ENCODE results near the gene ARHGAP1. TPM values are rescaled to one million over a fixed set of nuclear protein-coding genes. Genes with fewer than 3 reads are reported as not detected.
A peak's percentile ranks its signal among the peaks of the same experiment; 100 is the strongest.

Gene ARHGAP1
- total and polyA plus RNA-seq, 9 of the 15 experiments (the other 6 are each of a cell fraction or from before 2014, with no cell fraction given): 3.6 to 30.4 (median 8.2) TPM

- TF ChIP-seq ZNF311 (CRISPR knock-in tag; IDR thresholded peaks at IDR 0.05) (no peak), MAX (CRISPR knock-in tag; IDR thresholded peaks at IDR 0.05) (0 out of 2 replicates have a peak, but pooled peaks have one; percentile 25), RBM25 (IDR thresholded peaks at IDR 0.05; ENCODE audit: low read depth, low read length, severe bottlenecking) (no peak)
- TF ChIP-seq, protein P1, sequence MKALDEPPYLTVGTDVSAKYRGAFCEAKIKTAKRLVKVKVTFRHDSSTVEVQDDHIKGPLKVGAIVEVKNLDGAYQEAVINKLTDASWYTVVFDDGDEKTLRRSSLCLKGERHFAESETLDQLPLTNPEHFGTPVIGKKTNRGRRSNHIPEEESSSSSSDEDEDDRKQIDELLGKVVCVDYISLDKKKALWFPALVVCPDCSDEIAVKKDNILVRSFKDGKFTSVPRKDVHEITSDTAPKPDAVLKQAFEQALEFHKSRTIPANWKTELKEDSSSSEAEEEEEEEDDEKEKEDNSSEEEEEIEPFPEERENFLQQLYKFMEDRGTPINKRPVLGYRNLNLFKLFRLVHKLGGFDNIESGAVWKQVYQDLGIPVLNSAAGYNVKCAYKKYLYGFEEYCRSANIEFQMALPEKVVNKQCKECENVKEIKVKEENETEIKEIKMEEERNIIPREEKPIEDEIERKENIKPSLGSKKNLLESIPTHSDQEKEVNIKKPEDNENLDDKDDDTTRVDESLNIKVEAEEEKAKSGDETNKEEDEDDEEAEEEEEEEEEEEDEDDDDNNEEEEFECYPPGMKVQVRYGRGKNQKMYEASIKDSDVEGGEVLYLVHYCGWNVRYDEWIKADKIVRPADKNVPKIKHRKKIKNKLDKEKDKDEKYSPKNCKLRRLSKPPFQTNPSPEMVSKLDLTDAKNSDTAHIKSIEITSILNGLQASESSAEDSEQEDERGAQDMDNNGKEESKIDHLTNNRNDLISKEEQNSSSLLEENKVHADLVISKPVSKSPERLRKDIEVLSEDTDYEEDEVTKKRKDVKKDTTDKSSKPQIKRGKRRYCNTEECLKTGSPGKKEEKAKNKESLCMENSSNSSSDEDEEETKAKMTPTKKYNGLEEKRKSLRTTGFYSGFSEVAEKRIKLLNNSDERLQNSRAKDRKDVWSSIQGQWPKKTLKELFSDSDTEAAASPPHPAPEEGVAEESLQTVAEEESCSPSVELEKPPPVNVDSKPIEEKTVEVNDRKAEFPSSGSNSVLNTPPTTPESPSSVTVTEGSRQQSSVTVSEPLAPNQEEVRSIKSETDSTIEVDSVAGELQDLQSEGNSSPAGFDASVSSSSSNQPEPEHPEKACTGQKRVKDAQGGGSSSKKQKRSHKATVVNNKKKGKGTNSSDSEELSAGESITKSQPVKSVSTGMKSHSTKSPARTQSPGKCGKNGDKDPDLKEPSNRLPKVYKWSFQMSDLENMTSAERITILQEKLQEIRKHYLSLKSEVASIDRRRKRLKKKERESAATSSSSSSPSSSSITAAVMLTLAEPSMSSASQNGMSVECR (CRISPR knock-in tag; IDR thresholded peaks at IDR 0.05): no peak
- BruUV-seq (replicated peaks): no TSS peak
- Histone ChIP-seq H3K9ac (ENCODE audit: insufficient read depth in 1 of 2, low read depth in 2 of 2, low read length in 2 of 2) (no peak overlapping the region), H3K36me3 (ENCODE audit: control insufficient read depth, insufficient read depth, low read length) (no peaks in the 10 kb centered on the region), H3K9me1 (ENCODE audit: control insufficient read depth, insufficient read depth, low read length) (no peaks in the 10 kb centered on the region), H3K4me2 (ENCODE audit: insufficient read depth, low read length) (no peak overlapping the region), H3K27ac (ENCODE audit: extremely low read depth, low read depth, low read length) (no peak overlapping the region), H4K20me1 (replicated peaks; ENCODE audit: control insufficient read depth, insufficient read depth, low read length) (no peaks in the 10 kb centered on the region), H3K9me3 (replicated peaks; ENCODE audit: control insufficient read depth, insufficient read depth, low read depth, low read length) (no peaks in the 10 kb centered on the region), H3K4me3 (no peak overlapping the region), H3K27me3 (ENCODE audit: control insufficient read depth in 2 of 2, insufficient read depth in 2 of 2, low read length in 2 of 2) (no peaks in the 10 kb centered on the region), H3K79me2 (ENCODE audit: control insufficient read depth, insufficient read depth, low read length) (no peaks in the 10 kb centered on the region), H2AFZ (ENCODE audit: low read depth, low read length) (no peak overlapping the region), H3K4me1 (replicated peaks in 1 of 2; ENCODE audit: control insufficient read depth in 2 of 2, insufficient read depth in 2 of 2, low read length in 2 of 2) (peaks cover 0 to 16% of the 10 kb centered on the region in 2 experiments; a peak in 2 of 5 replicates)
- FAIRE-seq (no peak), ATAC-seq (no peak), DNase-seq (ENCODE audit: extremely low read depth in 1 of 4, low spot score in 3 of 4) (no peak)
- WGBS (ENCODE audit: insufficient coverage, low coverage, missing lambda C conversion rate): 41% methylated on average over 24 of the region's 24 CpGs
- POLR2A ChIA-PET: interaction anchor here (2.1 kb wide), 1 partner anchor 13 kb away, joined by 6 read pairs; no protein-coding TSS in a partner anchor
- CTCF ChIA-PET (ENCODE audit: low intra/inter-chr PET ratio): no interaction called here
- intact Hi-C loops (cut with micrococcal nuclease): no loop called here
- in situ Hi-C loops (cut with MboI): no loop called here
Measured at GRCh38 chr11:46729110-46730027, 28.9 kb upstream of the ARHGAP1 start.
